Large intestine (tissue), 3 donors: ENCODE results near the gene BBS4. TPM values are rescaled to one million over a fixed set of nuclear protein-coding genes. Genes with fewer than 3 reads are reported as not detected.

Source experiments
- DNase-seq, 2 donors: peaks; one replicate each; pipeline versions ENCODE4 v3.0.0 to v3.0.0-alpha.2; 2013
- H3K27ac ChIP-seq: one replicate; pipeline ENCODE4 v1.5.1; 2013; ENCODE audit warnings: low read length
- H3K27me3 ChIP-seq: 2 replicates; pipeline ENCODE4 v1.6.1; 2013; ENCODE audit warnings: low read length; ENCODE audit not compliant: control insufficient read depth, insufficient read depth
- H3K36me3 ChIP-seq: 2 replicates; pipeline ENCODE4 v1.6.1; 2013; ENCODE audit warnings: low read length; ENCODE audit not compliant: control insufficient read depth, insufficient read depth
- H3K4me1 ChIP-seq: one replicate; pipeline ENCODE4 v1.6.1; 2013; ENCODE audit warnings: low read length; ENCODE audit not compliant: control insufficient read depth, insufficient read depth
- H3K4me3 ChIP-seq: one replicate; pipeline ENCODE4 v1.5.1; 2013; ENCODE audit warnings: low read length
- H3K9me3 ChIP-seq: one replicate; pipeline ENCODE4 v1.6.1; 2013; ENCODE audit warnings: mild to moderate bottlenecking, low read depth, low read length, moderate library complexity; ENCODE audit not compliant: control insufficient read depth
- WGBS: methylation state at CpG from one replicate; pipeline ENCODE4 v1.1.5; 2013; ENCODE audit warnings: low lambda C conversion rate; ENCODE audit not compliant: insufficient coverage; 5-methylcytosine and 5-hydroxymethylcytosine counted together
- polyA plus RNA-seq: library from polyadenylated mRNA; unstranded; fragments of 120-200 nt; gene quantifications from one replicate; pipeline ENCODE4 v1.2.1, GENCODE V29; 2013

The BBS4 gene
- polyA plus RNA-seq, 1 donor, result 24.7 TPM

DNA sequence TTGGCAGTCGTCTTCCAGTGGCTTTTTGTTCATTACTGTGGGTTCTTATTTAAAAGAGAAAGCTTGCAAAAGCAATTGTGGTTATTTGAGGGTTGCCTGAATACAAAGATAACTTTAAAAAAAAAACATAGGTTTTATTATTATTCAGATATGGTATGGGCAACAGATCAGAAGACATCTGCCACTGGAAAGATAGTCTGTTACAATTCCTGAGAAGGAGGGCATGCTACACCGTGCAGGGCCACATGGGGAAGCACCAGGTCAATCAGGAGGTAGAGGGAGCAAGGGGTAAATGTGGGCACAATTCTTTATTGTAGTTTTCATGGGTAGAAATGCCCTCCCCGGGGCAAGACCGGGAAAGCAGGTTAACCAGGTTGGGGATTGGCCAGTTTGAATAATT lies 46.5 kb downstream of the BBS4 start:
- WGBS, result no CpG with 5 or more reads among the region's 4 CpGs

DNA sequence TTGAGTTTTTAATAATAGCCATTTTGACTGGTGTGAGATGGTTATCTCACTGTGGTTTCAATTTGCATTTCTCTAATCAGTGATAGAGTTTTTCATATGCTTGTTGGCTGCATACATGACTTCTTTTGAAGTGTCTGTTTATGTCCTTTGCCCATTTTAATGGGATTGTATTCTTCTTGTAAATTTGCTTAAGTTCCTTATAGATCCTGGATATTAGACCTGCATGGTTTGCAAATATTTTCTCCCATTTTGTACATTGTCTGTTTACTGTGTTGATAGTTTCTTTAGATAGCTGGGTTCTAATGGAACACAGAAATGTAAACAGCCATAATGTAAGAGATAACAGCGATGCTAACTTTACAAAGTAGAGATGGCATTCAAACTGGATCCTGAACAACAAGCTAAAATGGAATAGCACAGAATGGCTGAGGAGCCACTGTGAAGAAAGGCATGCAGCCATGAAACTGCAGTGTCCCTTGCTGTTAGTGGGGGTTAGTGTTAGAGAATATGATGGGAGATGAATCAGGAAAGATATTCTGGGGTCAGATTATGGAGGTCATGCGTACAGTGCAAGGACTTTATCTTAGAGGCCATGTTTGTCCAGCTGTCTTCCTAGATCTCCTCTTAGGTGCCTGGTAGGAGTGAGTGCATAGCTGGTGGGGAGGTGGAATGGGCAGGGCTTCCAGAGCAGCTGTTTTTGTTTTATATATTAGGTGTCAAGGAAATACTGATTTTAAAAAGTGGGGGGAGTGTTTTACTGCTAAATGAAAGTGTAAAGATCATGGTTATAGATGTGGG lies 48.1 kb downstream of the BBS4 start:
- Histone ChIP-seq H3K4me1 (no peaks in the 10 kb centered on the region), H3K27ac (no peak overlapping the region), H3K27me3 (no peaks in the 10 kb centered on the region), H3K9me3 (no peaks in the 10 kb centered on the region), H3K36me3 (peaks cover 65% of the 10 kb centered on the region), H3K4me3 (no peak overlapping the region)
- WGBS, result no CpG with 5 or more reads among the region's 2 CpGs
- DNase-seq, result no peak

More for the DNA sequence above, 46.5 kb downstream of the BBS4 start:
- Histone ChIP-seq H3K36me3 (peaks cover 51% of the 10 kb centered on the region), H3K9me3 (no peaks in the 10 kb centered on the region), H3K27me3 (no peaks in the 10 kb centered on the region), H3K27ac (no peak overlapping the region), H3K4me1 (no peaks in the 10 kb centered on the region), H3K4me3 (no peak overlapping the region)
- no peak for DNase-seq

DNA sequence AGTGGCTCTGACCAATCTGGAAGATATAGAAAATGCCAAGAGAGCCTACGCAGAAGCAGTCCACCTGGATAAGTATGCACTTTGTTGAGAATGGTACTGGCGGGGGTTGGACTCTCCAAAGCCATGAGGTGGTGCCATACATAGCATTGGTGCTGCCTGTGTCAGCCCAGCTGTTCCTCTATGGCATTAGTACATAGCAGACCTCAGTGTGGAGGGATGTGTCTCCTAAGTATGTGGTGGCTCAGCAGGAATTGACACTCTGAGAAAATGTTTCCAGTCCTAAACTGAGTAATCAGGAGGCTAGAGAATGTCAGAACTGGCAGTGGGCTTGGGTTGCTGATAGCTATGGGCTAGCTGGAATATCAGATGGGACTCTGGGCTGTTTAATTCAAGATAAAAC lies 49.1 kb downstream of the BBS4 start:
- Histone ChIP-seq H3K4me1 (no peaks in the 10 kb centered on the region), H3K36me3 (peaks cover 69% of the 10 kb centered on the region), H3K27me3 (no peaks in the 10 kb centered on the region), H3K27ac (no peak overlapping the region), H3K9me3 (no peaks in the 10 kb centered on the region), H3K4me3 (no peak overlapping the region)
- no CpG with 5 or more reads among the region's 2 CpGs for WGBS
- no peak for DNase-seq

DNA sequence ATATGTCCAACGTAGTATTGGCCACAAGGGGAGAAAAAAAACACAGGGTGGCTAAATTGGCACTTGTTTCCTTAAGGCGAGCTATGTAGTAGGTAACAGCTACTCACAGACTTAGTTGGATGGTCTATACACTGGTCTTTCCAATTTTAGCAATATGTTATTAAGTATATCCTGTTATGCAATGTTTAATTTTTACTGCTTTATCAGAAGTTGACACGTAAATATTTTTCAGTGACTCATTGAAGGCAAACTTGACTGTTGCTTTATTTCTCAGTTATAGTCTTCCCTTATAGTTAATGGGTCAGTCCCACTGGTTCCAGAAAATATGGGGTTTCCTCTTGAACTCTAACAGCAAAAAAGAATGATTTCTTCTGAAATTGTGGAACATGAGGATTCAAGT lies 51.1 kb downstream of the BBS4 start:
- peaks cover 57% of the 10 kb centered on the region for H3K36me3 ChIP-seq
- H3K27me3 ChIP-seq, result no peaks in the 10 kb centered on the region
- no peaks in the 10 kb centered on the region for H3K4me1 ChIP-seq
- H3K9me3 ChIP-seq, result no peaks in the 10 kb centered on the region
- H3K27ac ChIP-seq, result no peak overlapping the region
- H3K4me3 ChIP-seq, result no peak overlapping the region
- no CpG with 5 or more reads among the region's 3 CpGs for WGBS
- no peak for DNase-seq

DNA sequence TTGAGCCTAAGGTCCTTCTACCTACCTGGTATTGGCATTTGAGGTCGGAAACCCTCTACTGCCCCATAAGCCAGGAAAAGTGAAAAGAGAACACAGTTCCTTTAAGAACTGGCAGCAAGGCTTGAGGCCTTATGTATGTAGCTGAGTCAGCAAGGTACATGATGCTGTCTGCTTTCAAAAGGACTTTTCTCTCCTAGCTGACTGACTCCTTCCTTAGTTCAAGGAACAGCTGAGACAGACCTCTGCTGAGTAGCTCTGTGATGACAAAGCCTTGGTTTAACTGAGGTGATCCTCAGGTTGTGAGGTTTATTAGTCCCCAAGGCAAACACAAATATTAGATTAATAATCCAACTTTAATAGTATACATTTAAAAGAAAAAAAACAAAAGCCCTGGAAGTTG lies 51.7 kb downstream of the BBS4 start:
- WGBS, result no CpG with 5 or more reads among the region's 1 CpG
- H3K4me3 ChIP-seq, result no peak overlapping the region
- no peak for DNase-seq
- H3K27ac ChIP-seq, result no peak overlapping the region
- H3K36me3 ChIP-seq, result peaks cover 52% of the 10 kb centered on the region
- H3K27me3 ChIP-seq, result no peaks in the 10 kb centered on the region
- H3K4me1 ChIP-seq, result no peaks in the 10 kb centered on the region
- H3K9me3 ChIP-seq, result no peaks in the 10 kb centered on the region

DNA sequence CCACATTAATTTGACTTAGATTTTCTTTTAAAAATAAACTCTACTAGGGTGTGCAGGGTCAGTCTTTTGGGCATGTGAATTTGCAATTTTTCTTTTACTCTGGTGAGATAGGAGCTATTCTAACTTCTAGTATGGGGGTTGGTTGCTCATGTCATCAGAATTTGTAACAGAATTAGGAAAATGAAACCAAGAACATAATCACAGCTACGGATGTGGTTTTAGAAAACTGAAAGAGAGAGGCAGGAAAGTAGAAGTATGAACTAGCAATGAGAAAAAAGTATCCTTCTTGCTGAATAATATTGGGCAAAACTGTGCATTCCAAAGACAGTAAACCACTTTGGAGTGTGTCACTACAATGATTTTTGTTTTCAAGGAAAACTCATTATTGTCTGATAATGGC lies 54.2 kb downstream of the BBS4 start:
- 83% methylated on average over 1 of the region's 1 CpG for WGBS
- no peak overlapping the region for H3K27ac ChIP-seq
- no peak overlapping the region for H3K4me3 ChIP-seq
- H3K27me3 ChIP-seq, result no peaks in the 10 kb centered on the region
- DNase-seq, result no peak
- H3K4me1 ChIP-seq, result no peaks in the 10 kb centered on the region
- H3K9me3 ChIP-seq, result no peaks in the 10 kb centered on the region
- H3K36me3 ChIP-seq, result peaks cover 41% of the 10 kb centered on the region

DNA sequence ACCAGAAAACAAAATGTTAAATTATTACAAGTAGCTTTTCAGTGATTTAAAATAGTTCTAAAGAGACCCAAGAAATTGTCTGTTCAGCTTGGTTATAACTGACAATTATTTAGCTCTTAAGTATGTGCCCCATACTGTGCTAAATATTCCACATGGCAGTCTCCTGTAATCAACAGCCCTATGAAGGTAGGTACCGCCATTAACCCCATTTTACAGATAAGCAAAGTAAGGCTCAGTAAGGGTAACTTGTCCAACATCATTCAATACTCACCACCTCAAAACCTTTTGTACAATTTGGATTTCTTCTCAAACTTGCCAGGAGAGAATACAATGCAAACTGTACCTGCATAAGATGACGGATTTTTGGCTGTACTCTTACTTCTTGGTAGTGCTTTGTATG lies 63.7 kb downstream of the BBS4 start:
- H3K36me3 ChIP-seq, result peaks cover 34% of the 10 kb centered on the region
- H3K4me1 ChIP-seq, result no peaks in the 10 kb centered on the region
- no CpG with 5 or more reads among the region's 2 CpGs for WGBS
- H3K9me3 ChIP-seq, result no peaks in the 10 kb centered on the region
- H3K27me3 ChIP-seq, result no peaks in the 10 kb centered on the region
- DNase-seq, result no peak
- no peak overlapping the region for H3K27ac ChIP-seq
- no peak overlapping the region for H3K4me3 ChIP-seq

DNA sequence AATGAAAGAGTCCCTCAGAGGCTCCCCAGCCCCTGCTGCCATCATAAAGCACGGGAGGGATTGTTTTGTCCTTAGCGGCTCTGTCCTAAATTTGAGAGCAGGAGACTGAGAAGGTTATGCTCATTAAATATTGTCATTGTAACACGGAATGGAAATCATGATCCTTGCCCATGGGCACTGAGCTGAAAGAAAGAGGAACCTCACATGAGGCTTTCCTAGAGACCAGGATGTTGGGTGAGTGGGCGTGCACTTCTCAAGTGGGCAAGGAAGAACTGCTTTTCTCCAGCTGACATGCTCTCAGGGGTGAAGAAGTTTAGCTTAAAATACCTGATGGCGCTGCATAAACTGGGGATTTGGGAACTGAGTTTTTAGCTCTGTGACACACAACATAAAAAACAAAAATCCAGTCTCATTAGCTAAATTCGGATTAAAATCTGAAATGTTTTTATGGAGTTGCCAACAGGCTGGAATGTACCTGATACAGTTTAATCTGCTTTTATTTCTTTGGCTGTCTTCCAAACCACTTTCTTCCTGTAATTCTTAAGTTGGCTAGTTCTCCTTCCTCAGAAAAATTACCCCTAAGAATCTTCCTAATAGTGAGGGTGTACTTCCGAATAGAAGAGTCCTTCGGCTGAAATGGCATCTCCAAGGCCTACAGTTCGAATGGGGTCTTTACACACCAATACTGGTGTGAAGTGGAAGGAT lies 65.9 kb downstream of the BBS4 start:
- WGBS, result 100% methylated on average over 1 of the region's 9 CpGs
- no peaks in the 10 kb centered on the region for H3K9me3 ChIP-seq
- no peak overlapping the region for H3K27ac ChIP-seq
- no peaks in the 10 kb centered on the region for H3K27me3 ChIP-seq
- no peak for DNase-seq
- H3K36me3 ChIP-seq, result peaks cover 56% of the 10 kb centered on the region
- H3K4me1 ChIP-seq, result no peaks in the 10 kb centered on the region
- no peak overlapping the region for H3K4me3 ChIP-seq

DNA sequence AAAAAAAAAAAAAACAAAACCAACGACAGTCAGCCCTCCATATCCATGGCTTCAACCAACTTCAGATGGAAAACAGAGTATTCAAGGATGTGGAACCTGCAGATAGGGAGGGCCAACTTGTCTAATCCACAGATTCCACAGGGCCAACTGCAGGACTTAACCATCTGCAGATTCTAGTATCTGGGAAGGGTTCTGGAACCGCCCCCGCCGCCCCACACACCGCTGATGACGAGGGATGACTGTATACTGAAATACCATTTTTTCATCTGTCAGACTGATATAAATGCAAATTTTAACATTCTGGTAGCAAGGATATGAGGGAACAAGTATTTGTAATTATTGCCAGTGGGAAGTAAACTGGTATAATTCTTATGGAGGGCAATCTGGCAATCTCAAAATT lies 68.1 kb downstream of the BBS4 start:
- Histone ChIP-seq H3K27ac (no peak overlapping the region), H3K36me3 (peaks cover 71% of the 10 kb centered on the region), H3K4me3 (no peak overlapping the region), H3K27me3 (no peaks in the 10 kb centered on the region), H3K4me1 (no peaks in the 10 kb centered on the region), H3K9me3 (no peaks in the 10 kb centered on the region)
- DNase-seq, result no peak
- WGBS, result 97% methylated on average over 5 of the region's 6 CpGs

DNA sequence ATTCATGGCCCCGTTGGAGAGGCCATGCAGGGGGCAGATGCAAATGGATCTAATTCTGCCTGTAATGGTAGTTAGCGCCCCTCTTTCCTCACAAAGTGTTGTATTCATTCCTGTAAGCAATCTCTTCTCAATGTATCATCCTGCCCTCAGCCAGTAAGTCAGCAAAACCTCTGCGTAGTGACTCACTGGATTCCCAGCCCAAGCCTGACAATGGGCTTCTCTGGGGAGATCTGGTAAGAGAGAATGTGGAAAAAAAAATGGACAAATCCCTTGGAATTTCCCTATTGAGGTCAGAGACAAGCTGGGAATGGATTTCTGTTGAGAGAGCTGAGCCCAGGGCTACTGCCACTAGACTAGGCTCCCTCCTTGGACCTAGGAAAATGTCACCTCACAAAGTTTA lies 72.2 kb downstream of the BBS4 start:
- peaks cover 81% of the 10 kb centered on the region for H3K36me3 ChIP-seq
- no peaks in the 10 kb centered on the region for H3K27me3 ChIP-seq
- H3K9me3 ChIP-seq, result no peaks in the 10 kb centered on the region
- H3K4me1 ChIP-seq, result no peaks in the 10 kb centered on the region
- no peak for DNase-seq
- no CpG with 5 or more reads among the region's 3 CpGs for WGBS
- H3K4me3 ChIP-seq, result no peak overlapping the region
- H3K27ac ChIP-seq, result no peak overlapping the region
